Ramos (cell line): ENCODE measurements around the gene MLNR.

ENCODE experiments used
- in situ Hi-C: fragments of 300-500 bp; cut with MboI; formaldehyde crosslinking; loops from one replicate; pipeline ENCODE4 v1.14.3; 2022; ENCODE audit warnings: low sequenced_read_pairs; ENCODE audit not compliant: unreplicated experiment

The MLNR gene

DNA sequence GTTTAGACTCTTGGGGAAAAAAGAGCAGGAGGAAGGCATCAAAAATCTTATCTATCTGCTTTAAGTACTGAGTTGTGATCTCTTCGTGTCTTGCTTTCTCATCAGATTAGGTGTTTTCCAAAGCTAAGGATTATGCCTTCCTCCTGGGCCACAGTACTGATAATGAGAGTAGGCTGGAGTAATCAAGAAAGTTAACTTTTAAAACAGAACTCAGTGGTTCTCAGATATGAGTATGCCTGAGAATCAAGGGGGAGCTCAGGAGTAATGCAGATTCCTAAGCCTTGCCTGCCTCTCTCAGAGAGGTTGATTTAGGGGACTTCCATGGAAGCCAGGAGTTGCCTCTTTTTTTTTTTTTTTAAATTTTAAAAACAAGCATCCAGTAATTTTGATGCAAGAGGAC is 51.1 kb downstream of the MLNR start:
- in situ Hi-C loops, result no loop called here
